ENCODE measurements around the gene DLL4.

DLL4 gene

GRCh38 chr15:40921949-40922607 is 7.1 kb upstream of the DLL4 start:
- Histone ChIP-seq H3K27me3 (ENCODE audit: insufficient read depth, low read length) (peaks cover 99% of the 10 kb centered on the region), H3K9ac (ENCODE audit: low read depth, low read length) (no peak overlapping the region), H3K4me3 (ENCODE audit: low read length) (no peak overlapping the region), H3K4me1 (ENCODE audit: insufficient read depth, low read length) (no peaks in the 10 kb centered on the region; the same call in 1 of the 2 replicates), H3K27ac (ENCODE audit: low read length) (no peak overlapping the region), H3K36me3 (ENCODE audit: insufficient read depth, low read depth, low read length) (no peaks in the 10 kb centered on the region), H3K9me3 (ENCODE audit: insufficient read depth, low read depth, low read length) (no peaks in the 10 kb centered on the region; the same call in 1 of the 2 replicates)

DNA sequence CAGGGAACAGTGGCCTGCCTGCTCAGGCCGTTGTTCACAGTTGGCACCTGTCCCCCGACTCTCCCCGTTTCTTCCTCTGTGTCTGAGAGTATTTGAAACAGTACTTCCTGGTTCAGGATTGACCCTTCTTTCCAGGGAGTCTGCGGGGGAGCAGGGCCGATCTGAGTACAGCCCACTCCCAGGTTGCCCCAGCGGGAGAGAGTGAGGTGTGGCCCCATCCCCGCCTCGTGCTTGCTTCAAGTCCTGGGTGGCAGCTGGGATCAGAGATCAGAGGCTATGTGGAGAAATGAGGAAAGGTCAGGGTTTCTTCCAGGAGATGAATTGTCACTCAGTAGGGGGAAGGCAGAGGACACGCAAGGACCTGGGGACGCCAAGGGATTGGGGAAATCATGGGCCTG is 6.5 kb upstream of the DLL4 start:
- H3K9ac ChIP-seq (ENCODE audit: low read depth, low read length), result no peak overlapping the region
- H3K36me3 ChIP-seq (ENCODE audit: insufficient read depth, low read depth, low read length), result no peaks in the 10 kb centered on the region
- no peak overlapping the region for H3K4me3 ChIP-seq (ENCODE audit: low read length)
- H3K27ac ChIP-seq (ENCODE audit: low read length), result no peak overlapping the region
- H3K27me3 ChIP-seq (ENCODE audit: insufficient read depth, low read length), result peaks cover 99% of the 10 kb centered on the region
- no peaks in the 10 kb centered on the region; the same call in 1 of the 2 replicates for H3K4me1 ChIP-seq (ENCODE audit: insufficient read depth, low read length)
- H3K9me3 ChIP-seq (ENCODE audit: insufficient read depth, low read depth, low read length), result no peaks in the 10 kb centered on the region; the same call in 1 of the 2 replicates

GRCh38 chr15:40923551-40923950 is 5.6 kb upstream of the DLL4 start:
- Histone ChIP-seq H3K4me1 (ENCODE audit: insufficient read depth, low read length) (no peaks in the 10 kb centered on the region; the same call in 1 of the 2 replicates), H3K27me3 (ENCODE audit: insufficient read depth, low read length) (peaks cover 99% of the 10 kb centered on the region), H3K36me3 (ENCODE audit: insufficient read depth, low read depth, low read length) (no peaks in the 10 kb centered on the region), H3K4me3 (ENCODE audit: low read length) (no peak overlapping the region), H3K9me3 (ENCODE audit: insufficient read depth, low read depth, low read length) (no peaks in the 10 kb centered on the region; the same call in 1 of the 2 replicates), H3K9ac (ENCODE audit: low read depth, low read length) (no peak overlapping the region), H3K27ac (ENCODE audit: low read length) (no peak overlapping the region)

GRCh38 chr15:40925495-40925862 is 3.7 kb upstream of the DLL4 start:
- Histone ChIP-seq H3K4me3 (ENCODE audit: low read length) (peak overlapping the region; percentile 53; the same call in 1 of the 2 replicates), H3K27me3 (ENCODE audit: insufficient read depth, low read length) (peaks cover 99% of the 10 kb centered on the region), H3K4me1 (ENCODE audit: insufficient read depth, low read length) (no peaks in the 10 kb centered on the region; the same call in 1 of the 2 replicates), H3K36me3 (ENCODE audit: insufficient read depth, low read depth, low read length) (no peaks in the 10 kb centered on the region), H3K27ac (ENCODE audit: low read length) (no peak overlapping the region), H3K9ac (ENCODE audit: low read depth, low read length) (no peak overlapping the region; the same call in 1 of the 2 replicates), H3K9me3 (ENCODE audit: insufficient read depth, low read depth, low read length) (no peaks in the 10 kb centered on the region; the same call in 1 of the 2 replicates)

DNA sequence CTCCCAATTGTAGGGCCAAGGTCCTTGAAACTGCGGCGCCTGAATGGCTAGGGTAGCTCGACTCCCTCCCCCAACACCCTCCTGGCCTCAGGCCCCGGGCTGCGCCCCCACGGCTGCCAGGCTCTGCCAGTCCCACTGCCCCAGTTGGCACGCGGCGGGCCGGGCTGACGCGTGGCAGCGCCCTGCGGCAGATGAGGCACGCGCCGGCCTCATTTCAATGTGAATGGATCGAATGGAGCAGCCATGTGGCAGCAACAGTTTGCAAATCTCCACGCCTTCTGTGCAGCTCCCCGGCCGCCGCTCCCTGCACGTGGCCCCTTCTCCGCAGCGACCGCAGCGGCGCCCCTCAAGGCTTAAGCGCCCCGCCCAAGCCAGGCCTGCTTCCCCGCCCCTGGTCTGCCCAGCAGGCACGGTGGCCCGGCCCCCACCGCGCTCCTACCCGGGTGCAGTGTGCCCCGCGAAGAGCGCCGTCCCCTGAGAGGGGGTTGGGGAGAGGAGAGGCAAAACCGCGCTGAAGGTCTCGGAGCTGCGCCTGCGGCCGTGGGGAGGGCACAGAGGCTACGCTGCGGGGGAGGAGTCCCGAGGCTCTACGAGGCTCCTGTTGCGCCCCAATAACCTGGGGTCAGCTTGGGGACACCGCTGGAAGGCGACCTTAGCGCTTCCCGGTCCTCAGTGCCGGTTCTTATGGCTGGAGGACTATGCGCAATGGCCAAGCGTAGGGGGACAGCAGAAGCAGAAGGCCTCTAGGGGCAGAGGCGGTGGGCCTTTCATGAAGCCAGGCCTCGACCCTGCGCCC is 3.1 kb upstream of the DLL4 start:
- H3K36me3 ChIP-seq (ENCODE audit: insufficient read depth, low read depth, low read length), result no peaks in the 10 kb centered on the region
- H3K4me1 ChIP-seq (ENCODE audit: insufficient read depth, low read length), result peaks cover 4% of the 10 kb centered on the region; the same call in 1 of the 2 replicates
- H3K9ac ChIP-seq (ENCODE audit: low read depth, low read length), result no peak overlapping the region; the same call in 1 of the 2 replicates
- H3K27me3 ChIP-seq (ENCODE audit: insufficient read depth, low read length), result peaks cover 99% of the 10 kb centered on the region
- H3K9me3 ChIP-seq (ENCODE audit: insufficient read depth, low read depth, low read length), result no peaks in the 10 kb centered on the region; the same call in 1 of the 2 replicates
- peak overlapping the region; percentile 53; the same call in 1 of the 2 replicates for H3K4me3 ChIP-seq (ENCODE audit: low read length)
- no peak overlapping the region for H3K27ac ChIP-seq (ENCODE audit: low read length)

DNA sequence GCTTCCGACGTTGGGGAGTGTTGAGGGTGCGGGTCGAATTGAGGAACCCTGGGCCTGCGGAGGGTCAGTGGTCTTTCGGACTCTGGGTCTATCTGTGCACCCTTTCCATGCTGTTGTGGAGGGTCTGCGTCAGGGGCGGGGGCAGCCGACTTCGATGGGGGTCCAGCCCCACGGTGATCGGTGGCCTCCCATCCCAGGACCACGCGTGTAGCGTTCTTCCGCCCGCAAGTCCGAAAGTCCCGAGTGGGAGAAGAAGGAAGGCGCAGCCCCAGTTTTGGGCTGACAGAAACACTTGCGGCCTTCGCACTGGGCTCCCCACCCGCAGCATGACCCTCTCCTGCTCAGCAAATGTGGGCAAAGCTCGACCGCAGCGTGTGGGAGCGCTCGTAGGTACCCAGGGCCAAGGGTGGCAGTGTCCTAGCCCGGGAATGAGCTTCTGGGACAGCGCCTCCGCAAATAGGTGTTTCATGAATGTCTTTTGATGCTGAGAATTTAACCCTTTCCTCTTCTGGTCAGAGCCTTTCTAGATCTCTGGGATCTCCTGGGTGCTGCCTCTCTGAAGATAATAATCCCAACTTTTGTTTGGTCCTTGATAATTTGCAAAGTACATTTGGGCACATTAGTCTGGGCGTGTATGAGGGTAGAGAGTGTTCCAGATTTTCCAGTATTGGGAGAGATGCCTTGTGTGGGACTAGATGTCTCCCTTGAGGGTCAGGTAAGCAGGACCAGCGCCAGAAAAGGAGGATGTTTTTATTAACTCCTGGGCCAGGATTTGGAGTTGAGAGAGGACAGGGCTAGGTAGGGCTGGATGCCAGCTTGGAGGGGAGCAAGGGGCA is 2.3 kb upstream of the DLL4 start:
- H3K4me1 ChIP-seq (ENCODE audit: insufficient read depth, low read length), result peaks cover 5% of the 10 kb centered on the region; the same call in 1 of the 2 replicates
- H3K4me3 ChIP-seq (ENCODE audit: low read length), result peak overlapping the region; percentile 53; the same call in 1 of the 2 replicates
- H3K27me3 ChIP-seq (ENCODE audit: insufficient read depth, low read length), result peaks cover 100% of the 10 kb centered on the region

GRCh38 chr15:40927495-40927872 is 1.7 kb upstream of the DLL4 start:
- Histone ChIP-seq H3K4me1 (ENCODE audit: insufficient read depth, low read length) (peaks cover 5% of the 10 kb centered on the region; the same call in 1 of the 2 replicates), H3K27me3 (ENCODE audit: insufficient read depth, low read length) (peaks cover 100% of the 10 kb centered on the region), H3K9ac (ENCODE audit: low read depth, low read length) (no peak overlapping the region), H3K9me3 (ENCODE audit: insufficient read depth, low read depth, low read length) (no peaks in the 10 kb centered on the region; the same call in 1 of the 2 replicates), H3K4me3 (ENCODE audit: low read length) (no peak overlapping the region; the same call in 1 of the 2 replicates), H3K36me3 (ENCODE audit: insufficient read depth, low read depth, low read length) (no peaks in the 10 kb centered on the region), H3K27ac (ENCODE audit: low read length) (no peak overlapping the region)

More for the DNA sequence above, 2.3 kb upstream of the DLL4 start:
- Histone ChIP-seq H3K9me3 (ENCODE audit: insufficient read depth, low read depth, low read length) (no peaks in the 10 kb centered on the region; the same call in 1 of the 2 replicates), H3K36me3 (ENCODE audit: insufficient read depth, low read depth, low read length) (no peaks in the 10 kb centered on the region), H3K9ac (ENCODE audit: low read depth, low read length) (no peak overlapping the region), H3K27ac (ENCODE audit: low read length) (no peak overlapping the region)

DNA sequence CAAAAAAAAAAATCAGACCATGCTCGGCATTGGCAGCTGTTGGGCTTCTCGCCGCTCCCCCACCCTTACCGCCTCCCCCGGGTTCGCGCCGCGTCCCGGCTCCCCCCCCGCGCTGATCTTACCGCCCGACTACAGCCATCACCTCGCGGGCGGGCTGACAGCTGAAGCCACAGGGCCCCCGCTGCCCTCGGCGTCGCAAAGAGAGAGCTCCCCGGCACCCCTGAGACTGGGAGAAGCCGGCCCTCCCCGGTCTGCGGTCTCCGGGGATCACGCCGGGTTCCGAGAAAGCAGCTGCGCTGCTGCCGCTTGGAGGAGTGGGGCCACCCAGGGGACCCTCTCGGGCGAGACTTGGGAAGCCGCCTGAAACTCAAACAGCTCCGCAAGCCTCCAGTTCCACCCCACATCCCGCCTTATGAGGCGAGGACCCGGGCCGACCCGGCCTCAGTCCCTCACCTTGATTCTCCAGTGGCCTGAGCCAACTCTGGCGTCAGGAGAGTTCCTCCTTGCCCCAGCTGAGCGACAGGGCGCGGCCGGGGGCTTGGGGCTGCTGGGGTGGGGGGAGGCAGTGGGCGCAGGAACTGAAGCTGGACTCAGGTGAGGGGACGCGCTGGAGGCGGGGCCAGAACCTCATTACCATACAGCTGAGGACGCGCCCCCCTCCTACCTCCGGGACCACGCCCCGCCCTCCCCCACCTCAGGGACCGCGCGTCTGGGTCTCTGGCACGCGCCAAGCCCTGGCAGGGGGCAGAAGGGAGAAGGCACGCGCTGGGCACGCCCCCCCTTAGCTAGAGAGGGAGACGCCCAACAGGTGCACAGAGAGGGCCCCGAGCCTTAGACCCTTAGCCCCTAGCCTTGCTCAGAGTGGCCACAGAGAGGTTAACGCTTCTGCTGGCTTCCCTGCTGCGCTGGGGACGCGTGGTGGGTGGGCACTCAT is 1.0 kb upstream of the DLL4 start:
- Histone ChIP-seq H3K9me3 (ENCODE audit: insufficient read depth, low read depth, low read length) (no peaks in the 10 kb centered on the region; the same call in 1 of the 2 replicates), H3K27ac (ENCODE audit: low read length) (no peak overlapping the region), H3K4me1 (ENCODE audit: insufficient read depth, low read length) (peaks cover 5% of the 10 kb centered on the region; the same call in 1 of the 2 replicates), H3K27me3 (ENCODE audit: insufficient read depth, low read length) (peaks cover 100% of the 10 kb centered on the region), H3K36me3 (ENCODE audit: insufficient read depth, low read depth, low read length) (no peaks in the 10 kb centered on the region), H3K9ac (ENCODE audit: low read depth, low read length) (no peak overlapping the region), H3K4me3 (ENCODE audit: low read length) (peak overlapping the region; percentile 70)

DNA sequence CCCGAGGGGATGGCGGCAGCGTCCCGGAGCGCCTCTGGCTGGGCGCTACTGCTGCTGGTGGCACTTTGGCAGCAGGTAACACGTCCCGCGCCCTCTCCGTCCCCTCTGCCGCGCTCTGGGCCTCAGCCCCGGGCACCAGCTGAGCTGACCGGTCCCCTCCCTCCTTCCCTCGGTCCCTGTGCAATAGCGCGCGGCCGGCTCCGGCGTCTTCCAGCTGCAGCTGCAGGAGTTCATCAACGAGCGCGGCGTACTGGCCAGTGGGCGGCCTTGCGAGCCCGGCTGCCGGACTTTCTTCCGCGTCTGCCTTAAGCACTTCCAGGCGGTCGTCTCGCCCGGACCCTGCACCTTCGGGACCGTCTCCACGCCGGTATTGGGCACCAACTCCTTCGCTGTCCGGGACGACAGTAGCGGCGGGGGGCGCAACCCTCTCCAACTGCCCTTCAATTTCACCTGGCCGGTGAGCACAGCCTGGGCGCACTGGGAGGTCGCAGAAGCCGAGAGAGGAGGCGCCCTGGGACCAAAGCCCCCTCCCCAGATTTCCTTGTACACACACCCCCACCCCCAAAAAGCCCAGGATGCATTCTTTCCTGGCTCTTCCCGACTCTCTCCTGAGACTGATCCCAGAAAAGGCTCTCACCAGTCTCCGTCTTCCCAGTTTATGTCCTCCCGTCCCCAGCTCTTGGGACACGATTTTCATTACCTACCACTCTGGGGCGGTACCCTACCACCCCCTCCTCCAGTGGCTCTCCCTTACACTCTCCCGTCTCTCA is 705 bp downstream of the DLL4 start:
- Histone ChIP-seq H3K27ac (ENCODE audit: low read length) (no peak overlapping the region), H3K4me3 (ENCODE audit: low read length) (peak overlapping the region; percentile 70; the same call in 1 of the 2 replicates), H3K9ac (ENCODE audit: low read depth, low read length) (no peak overlapping the region), H3K36me3 (ENCODE audit: insufficient read depth, low read depth, low read length) (no peaks in the 10 kb centered on the region), H3K27me3 (ENCODE audit: insufficient read depth, low read length) (peaks cover 99% of the 10 kb centered on the region), H3K9me3 (ENCODE audit: insufficient read depth, low read depth, low read length) (no peaks in the 10 kb centered on the region; the same call in 1 of the 2 replicates), H3K4me1 (ENCODE audit: insufficient read depth, low read length) (peaks cover 5% of the 10 kb centered on the region; the same call in 1 of the 2 replicates)

Measured in iPS-20b (cell line).